ENCODE results near the gene DENND10. TPM values are rescaled to one million over a fixed set of nuclear protein-coding genes. Genes with fewer than 3 reads are reported as not detected.
A peak's percentile ranks its signal among the peaks of the same experiment; 100 is the strongest.
"Not testable (repeated sequence)": the region's sequence is repeated elsewhere in the genome, so short reads cannot be mapped to it uniquely, and the experiment has no call there.

Gene DENND10
- total RNA-seq, 3 donors from 2014 or later, result 12.7 to 15.3 (median 13.8) TPM

DNA sequence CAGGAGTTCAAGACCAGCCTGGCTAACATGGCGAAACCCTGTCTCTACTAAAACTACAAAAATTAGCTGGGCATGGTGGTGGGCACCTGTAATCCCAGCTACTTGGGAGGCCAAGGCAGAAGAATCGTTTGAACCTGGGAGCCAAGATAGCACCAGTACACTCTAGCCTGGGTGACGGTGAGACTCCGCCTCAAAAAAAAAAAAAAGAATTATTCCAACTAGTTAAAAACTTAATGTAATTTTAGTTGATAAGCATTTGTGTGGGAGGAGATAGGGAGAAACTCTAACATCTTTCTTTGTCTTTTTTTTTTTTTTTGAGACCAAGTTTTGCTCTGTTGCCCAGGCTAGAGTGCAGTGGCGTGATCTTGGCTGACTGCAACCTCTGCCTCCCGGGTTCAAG is 3.2 kb downstream of the DENND10 start:
- not testable (repeated sequence) for H3K9me3 Mint-ChIP-seq; H3K27me3 Mint-ChIP-seq (ENCODE audit: low read depth); DNase-seq; ATAC-seq; H3K4me3 Mint-ChIP-seq
- H3K36me3 Mint-ChIP-seq (ENCODE audit: insufficient read depth), result peaks cover 14% of the 10 kb centered on the region
- H3K4me1 Mint-ChIP-seq (ENCODE audit: low read depth), result peaks cover 12% of the 10 kb centered on the region

DNA sequence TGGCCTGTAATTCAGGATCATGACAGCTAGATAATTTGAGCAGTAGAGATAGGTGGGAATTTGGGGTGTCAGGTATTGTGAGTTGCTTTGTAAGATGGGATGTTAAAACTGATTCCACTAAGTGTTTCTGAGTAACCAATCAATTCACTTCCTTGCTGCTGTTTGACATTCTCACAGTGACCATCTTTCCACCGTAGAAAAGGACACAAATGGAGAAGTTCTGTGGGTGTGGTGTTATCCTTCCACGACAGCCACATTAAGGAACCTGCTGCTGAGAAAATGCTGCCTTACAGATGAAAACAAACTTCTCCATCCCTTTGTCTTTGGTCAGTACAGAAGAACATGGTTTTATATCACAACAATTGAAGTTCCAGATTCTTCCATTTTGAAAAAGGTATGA is 3.9 kb downstream of the DENND10 start:
- H3K9me3 Mint-ChIP-seq; H3K4me3 Mint-ChIP-seq; DNase-seq; H3K27me3 Mint-ChIP-seq (ENCODE audit: low read depth); ATAC-seq: not testable (repeated sequence)
- Mint-ChIP-seq H3K36me3 (ENCODE audit: insufficient read depth) (peaks cover 15% of the 10 kb centered on the region), H3K4me1 (ENCODE audit: low read depth) (peaks cover 11% of the 10 kb centered on the region)

DNA sequence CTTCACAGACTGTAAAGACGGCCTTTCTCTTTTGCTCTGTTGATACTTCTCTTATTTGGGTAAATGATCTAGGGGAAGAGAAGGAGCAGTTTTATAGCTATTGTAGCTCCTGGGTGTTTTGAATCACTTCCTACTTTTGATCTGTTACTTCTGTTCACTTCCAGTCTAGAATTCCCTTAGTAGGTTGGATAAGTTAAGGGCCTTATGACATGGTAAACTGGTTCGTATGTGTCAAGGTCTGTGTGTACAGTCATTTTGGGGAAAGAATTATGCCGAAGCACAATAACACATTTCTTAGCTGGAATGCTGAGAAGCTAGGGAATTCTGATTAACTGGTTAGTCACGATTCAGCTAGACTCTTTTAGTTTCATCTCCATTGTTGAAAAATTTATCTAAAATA is 8.1 kb downstream of the DENND10 start:
- Mint-ChIP-seq H3K4me3 (no peak overlapping the region), H3K27me3 (ENCODE audit: low read depth) (no peaks in the 10 kb centered on the region), H3K9me3 (no peaks in the 10 kb centered on the region), H3K36me3 (ENCODE audit: insufficient read depth) (peaks cover 22% of the 10 kb centered on the region), H3K4me1 (ENCODE audit: low read depth) (peaks cover 4% of the 10 kb centered on the region)
- ATAC-seq (no peak), DNase-seq (no peak)

GRCh38 chr10:119113751-119114732 is 10.1 kb downstream of the DENND10 start:
- H3K4me3 Mint-ChIP-seq, result no peak overlapping the region
- H3K27me3 Mint-ChIP-seq (ENCODE audit: low read depth), result no peaks in the 10 kb centered on the region
- DNase-seq (no peak), ATAC-seq (peak in 1 of 2 donors; percentile 34)
- H3K4me1 Mint-ChIP-seq (ENCODE audit: low read depth), result peaks cover 4% of the 10 kb centered on the region
- no peaks in the 10 kb centered on the region for H3K9me3 Mint-ChIP-seq
- H3K36me3 Mint-ChIP-seq (ENCODE audit: insufficient read depth), result peaks cover 21% of the 10 kb centered on the region

GRCh38 chr10:119115926-119116325 is 12.0 kb downstream of the DENND10 start:
- H3K4me3 Mint-ChIP-seq, result no peak overlapping the region

GRCh38 chr10:119116326-119116951 is 12.5 kb downstream of the DENND10 start:
- Mint-ChIP-seq H3K27me3 (ENCODE audit: low read depth) (no peaks in the 10 kb centered on the region), H3K4me3 (no peak overlapping the region), H3K9me3 (no peaks in the 10 kb centered on the region), H3K4me1 (ENCODE audit: low read depth) (peaks cover 8% of the 10 kb centered on the region), H3K36me3 (ENCODE audit: insufficient read depth) (peaks cover 18% of the 10 kb centered on the region)
- ATAC-seq, result no peak
- no peak for DNase-seq

More at GRCh38 chr10:119115926-119116325, 12.0 kb downstream of the DENND10 start:
- no peak for ATAC-seq
- no peak for DNase-seq
- Mint-ChIP-seq H3K36me3 (ENCODE audit: insufficient read depth) (peaks cover 18% of the 10 kb centered on the region), H3K9me3 (no peaks in the 10 kb centered on the region), H3K4me1 (ENCODE audit: low read depth) (peaks cover 8% of the 10 kb centered on the region), H3K27me3 (ENCODE audit: low read depth) (no peaks in the 10 kb centered on the region)

DNA sequence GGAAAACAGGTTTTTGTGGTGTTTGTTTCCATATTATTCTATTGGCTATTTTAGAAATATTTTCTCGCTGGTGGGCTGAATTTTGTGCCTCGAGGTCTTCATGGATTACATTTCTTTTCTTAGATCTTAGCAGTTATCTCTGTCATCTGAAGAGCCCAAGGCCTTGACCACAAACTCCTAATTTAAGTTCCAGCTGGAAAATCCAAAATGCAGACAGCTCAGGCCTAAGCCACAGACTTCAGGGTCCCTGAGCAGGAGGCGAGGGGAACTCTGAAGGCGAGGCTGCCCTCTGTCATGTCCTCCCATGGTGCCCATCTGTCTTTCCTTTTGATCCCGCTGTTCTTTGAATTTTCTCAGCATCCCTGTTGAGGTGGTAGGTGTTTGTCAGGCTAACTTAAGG is 14.3 kb downstream of the DENND10 start:
- Mint-ChIP-seq H3K9me3 (no peaks in the 10 kb centered on the region), H3K27me3 (ENCODE audit: low read depth) (no peaks in the 10 kb centered on the region), H3K36me3 (ENCODE audit: insufficient read depth) (peaks cover 24% of the 10 kb centered on the region), H3K4me1 (ENCODE audit: low read depth) (peaks cover 10% of the 10 kb centered on the region), H3K4me3 (no peak overlapping the region)
- no peak for ATAC-seq
- no peak for DNase-seq

- Mint-ChIP-seq H3K36me3 (ENCODE audit: insufficient read depth) (peaks cover 21% of the 10 kb centered on the region), H3K27me3 (ENCODE audit: low read depth) (no peaks in the 10 kb centered on the region), H3K9me3 (no peaks in the 10 kb centered on the region), H3K4me1 (ENCODE audit: low read depth) (peaks cover 6% of the 10 kb centered on the region), H3K4me3 (no peak overlapping the region)
- ATAC-seq (no peak), DNase-seq (no peak)
Observed at GRCh38 chr10:119119400-119119799, 15.5 kb downstream of the DENND10 start.

DNA sequence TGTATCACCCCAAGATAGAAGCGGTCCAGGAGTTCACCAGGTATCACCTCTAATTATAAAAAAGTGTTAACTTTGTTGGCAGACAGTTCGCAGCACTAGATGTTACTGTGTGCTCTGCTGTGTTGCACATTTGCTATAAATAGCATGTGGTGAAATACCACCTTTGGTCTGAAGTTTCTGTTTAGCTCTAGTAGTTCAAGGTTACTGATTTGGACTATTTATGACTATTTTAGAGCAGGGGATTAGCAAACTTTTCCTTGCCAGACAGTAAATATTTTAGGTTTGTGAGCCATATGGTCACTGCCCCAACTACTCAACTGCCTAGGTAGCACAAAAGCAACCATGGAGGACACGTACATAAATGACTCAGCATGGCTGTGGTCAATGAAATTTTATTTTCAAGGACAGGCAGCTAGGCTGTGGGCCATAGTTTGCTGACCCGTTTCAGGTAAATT is 16.5 kb downstream of the DENND10 start:
- DNase-seq (no peak), ATAC-seq (peak in 1 of 2 donors; percentile 63)
- Mint-ChIP-seq H3K9me3 (no peaks in the 10 kb centered on the region), H3K4me1 (ENCODE audit: low read depth) (peaks cover 5% of the 10 kb centered on the region), H3K36me3 (ENCODE audit: insufficient read depth) (peaks cover 20% of the 10 kb centered on the region), H3K4me3 (no peak overlapping the region), H3K27me3 (ENCODE audit: low read depth) (no peaks in the 10 kb centered on the region)

DNA sequence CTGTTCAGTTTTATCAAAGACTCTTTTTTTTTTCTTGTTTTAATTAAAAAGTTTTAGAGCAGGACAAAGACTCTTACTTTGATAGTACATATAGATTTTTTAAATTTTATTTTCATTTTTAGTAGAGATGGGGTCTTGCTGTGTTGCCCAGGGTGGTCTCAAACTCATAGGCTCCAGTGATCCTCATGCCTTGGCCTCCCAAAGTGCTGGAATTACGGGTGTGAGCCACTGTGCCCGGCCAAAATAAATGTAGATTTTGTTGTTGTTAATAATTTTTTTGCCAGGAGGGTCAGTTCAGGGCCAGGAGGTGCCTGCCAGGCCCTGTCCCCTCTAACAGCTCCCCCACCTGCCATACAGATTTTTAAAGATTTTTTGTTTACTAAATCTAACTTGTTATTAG is 17.0 kb downstream of the DENND10 start:
- Mint-ChIP-seq H3K27me3 (ENCODE audit: low read depth) (no peaks in the 10 kb centered on the region), H3K36me3 (ENCODE audit: insufficient read depth) (peaks cover 22% of the 10 kb centered on the region), H3K9me3 (no peaks in the 10 kb centered on the region), H3K4me1 (ENCODE audit: low read depth) (peaks cover 5% of the 10 kb centered on the region), H3K4me3 (no peak overlapping the region)
- ATAC-seq (no peak), DNase-seq (no peak)

- Mint-ChIP-seq H3K4me1 (ENCODE audit: low read depth) (peaks cover 13% of the 10 kb centered on the region), H3K36me3 (ENCODE audit: insufficient read depth) (peaks cover 39% of the 10 kb centered on the region), H3K9me3 (no peaks in the 10 kb centered on the region), H3K4me3 (no peak overlapping the region), H3K27me3 (ENCODE audit: low read depth) (no peaks in the 10 kb centered on the region)
- ATAC-seq, result no peak
- DNase-seq, result no peak
Observed at GRCh38 chr10:119125942-119126341, 22.0 kb downstream of the DENND10 start.

- no peak overlapping the region for H3K4me3 Mint-ChIP-seq
- H3K36me3 Mint-ChIP-seq (ENCODE audit: insufficient read depth), result peaks cover 39% of the 10 kb centered on the region
- DNase-seq, result no peak
- ATAC-seq, result no peak
- no peaks in the 10 kb centered on the region for H3K9me3 Mint-ChIP-seq
- no peaks in the 10 kb centered on the region for H3K27me3 Mint-ChIP-seq (ENCODE audit: low read depth)
- peaks cover 39% of the 10 kb centered on the region for H3K4me1 Mint-ChIP-seq (ENCODE audit: low read depth)
Observed at GRCh38 chr10:119129721-119130120, 25.8 kb downstream of the DENND10 start.

- peaks cover 45% of the 10 kb centered on the region for H3K4me1 Mint-ChIP-seq (ENCODE audit: low read depth)
- peak; percentile 89 to 94 for ATAC-seq
- peak; percentile 28 for DNase-seq
- peak overlapping the region; percentile 81 for H3K4me3 Mint-ChIP-seq
- H3K36me3 Mint-ChIP-seq (ENCODE audit: insufficient read depth), result peaks cover 35% of the 10 kb centered on the region
- no peaks in the 10 kb centered on the region for H3K27me3 Mint-ChIP-seq (ENCODE audit: low read depth)
- no peaks in the 10 kb centered on the region for H3K9me3 Mint-ChIP-seq
Observed at GRCh38 chr10:119131512-119132240, 27.8 kb downstream of the DENND10 start.
